ENCODE data around the gene CREB5.

DNA sequence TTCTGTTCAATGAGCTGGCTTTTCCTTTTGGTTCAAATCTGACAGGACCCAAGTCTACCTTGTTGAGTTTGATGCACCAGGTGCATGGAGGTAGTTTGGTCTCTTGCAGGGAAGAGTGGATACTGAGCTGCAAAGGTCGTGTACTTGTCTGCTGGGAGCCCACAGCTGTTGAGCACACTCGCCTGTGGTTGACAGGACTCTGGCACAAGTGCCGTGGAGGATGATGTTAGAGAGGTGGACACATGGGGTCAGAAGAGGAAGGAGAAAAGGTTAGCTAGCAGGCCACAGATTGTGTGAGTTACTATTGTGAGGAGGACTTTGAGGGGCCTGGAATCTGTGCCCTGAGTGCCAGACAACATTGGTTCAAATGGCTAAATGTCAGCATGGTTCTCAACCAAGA is 197.3 kb downstream of the CREB5 start:
- TF ChIP-seq, protein P1, sequence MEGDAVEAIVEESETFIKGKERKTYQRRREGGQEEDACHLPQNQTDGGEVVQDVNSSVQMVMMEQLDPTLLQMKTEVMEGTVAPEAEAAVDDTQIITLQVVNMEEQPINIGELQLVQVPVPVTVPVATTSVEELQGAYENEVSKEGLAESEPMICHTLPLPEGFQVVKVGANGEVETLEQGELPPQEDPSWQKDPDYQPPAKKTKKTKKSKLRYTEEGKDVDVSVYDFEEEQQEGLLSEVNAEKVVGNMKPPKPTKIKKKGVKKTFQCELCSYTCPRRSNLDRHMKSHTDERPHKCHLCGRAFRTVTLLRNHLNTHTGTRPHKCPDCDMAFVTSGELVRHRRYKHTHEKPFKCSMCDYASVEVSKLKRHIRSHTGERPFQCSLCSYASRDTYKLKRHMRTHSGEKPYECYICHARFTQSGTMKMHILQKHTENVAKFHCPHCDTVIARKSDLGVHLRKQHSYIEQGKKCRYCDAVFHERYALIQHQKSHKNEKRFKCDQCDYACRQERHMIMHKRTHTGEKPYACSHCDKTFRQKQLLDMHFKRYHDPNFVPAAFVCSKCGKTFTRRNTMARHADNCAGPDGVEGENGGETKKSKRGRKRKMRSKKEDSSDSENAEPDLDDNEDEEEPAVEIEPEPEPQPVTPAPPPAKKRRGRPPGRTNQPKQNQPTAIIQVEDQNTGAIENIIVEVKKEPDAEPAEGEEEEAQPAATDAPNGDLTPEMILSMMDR (IDR thresholded peaks at IDR 0.05): no peak
- TF ChIP-seq POLR2A (IDR thresholded peaks at IDR 0.05): no peak
